Heart left ventricle (tissue), 13 donors: ENCODE measurements around the gene ACVR1.

ENCODE experiments used
- POLR2A ChIP-seq, 2 donors: fragments of 450-650 bp; IDR thresholded peaks; one replicate each; pipeline ENCODE4 v1.6.1; 2017; ENCODE audit warnings: antibody characterized with exemption in 2 of 2, mild to moderate bottlenecking in 2 of 2, moderate library complexity in 2 of 2
- TF ChIP-seq, protein P1 (sequence below), 12 donors: fragments of 200-600 bp; sonication (generic) in 4 of 12; IDR thresholded peaks; one replicate each; pipeline versions ENCODE4 v1.5.0 to v1.8.0; 2018 to 2022; ENCODE audit warnings: antibody characterized with exemption in 12 of 12, mild to moderate bottlenecking in 5 of 12
- donor health status: ischemic (EF 13 %, LVEDD 7.1; RV severe dilation, severe dysfunction).
- donor health status: DM: no; HTN: yes; CAD: no.
- donor health status: DM: no; HTN: no; CAD: no.
- donor health status: ischemic (EF 25% LVEDD 6.9; RV normal size, moderate dysfunction).
- donor health status: ischemic (EF 25% LVEDD 5.7; RV mildly dilated, moderate dysfunction).
- donor health status: ischemic (EF 35%, LVEDD 5.7; RV mildly dilated, moderate dysfunction).
- donor health status: nonischemic (EF 11% LVEDD 7.7; RV severe dilation, severe dysfunction).
- donor health status: DM: yes; HTN: yes; CAD: no.
- donor health status: PGD.
- donor health status: ischemic (EF 29% LVEDD 5.4; RV normal size, mild dysfunction).
- donor health status: nonischemic (EF 23%, LVEDD 6.1; RV moderate dilation, normal function).

DNA sequence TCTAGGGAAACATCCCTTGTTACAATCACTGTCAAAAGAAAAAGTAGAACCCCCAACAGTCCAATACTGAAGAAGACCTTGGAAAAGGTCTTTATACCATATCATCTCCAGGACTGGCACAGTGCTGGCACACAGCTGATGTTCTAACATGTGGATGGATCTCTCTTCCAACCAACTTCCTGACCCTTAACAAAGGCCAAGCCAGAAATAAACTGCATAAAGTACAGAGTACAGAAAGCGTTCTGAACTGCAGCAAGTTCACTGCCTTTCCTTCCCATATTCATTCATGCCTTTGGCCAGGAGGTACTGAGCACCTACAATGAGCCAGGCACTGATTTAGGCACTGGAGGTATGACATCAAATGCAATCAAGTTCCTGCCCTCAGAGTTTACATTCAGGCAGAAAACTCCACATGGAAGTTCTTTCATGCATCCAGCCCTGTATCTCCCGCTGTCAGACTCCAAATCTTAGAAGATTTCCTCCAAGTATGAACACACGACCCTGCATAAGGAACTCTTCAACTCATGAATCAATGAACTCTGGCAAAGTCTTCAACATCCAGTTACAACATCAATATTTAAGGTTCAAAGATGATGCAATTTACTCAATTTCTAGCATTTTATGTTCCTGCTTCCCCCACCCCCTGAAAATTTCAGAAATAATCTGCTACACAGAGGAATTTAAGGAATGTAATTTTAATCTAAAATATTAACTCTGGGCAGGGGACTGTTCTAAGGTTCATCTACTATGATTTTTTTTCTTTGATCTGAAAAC lies 33.8 kb downstream of the ACVR1 start:
- TF ChIP-seq POLR2A (IDR thresholded peaks at IDR 0.05): no peak
- TF ChIP-seq, protein P1, sequence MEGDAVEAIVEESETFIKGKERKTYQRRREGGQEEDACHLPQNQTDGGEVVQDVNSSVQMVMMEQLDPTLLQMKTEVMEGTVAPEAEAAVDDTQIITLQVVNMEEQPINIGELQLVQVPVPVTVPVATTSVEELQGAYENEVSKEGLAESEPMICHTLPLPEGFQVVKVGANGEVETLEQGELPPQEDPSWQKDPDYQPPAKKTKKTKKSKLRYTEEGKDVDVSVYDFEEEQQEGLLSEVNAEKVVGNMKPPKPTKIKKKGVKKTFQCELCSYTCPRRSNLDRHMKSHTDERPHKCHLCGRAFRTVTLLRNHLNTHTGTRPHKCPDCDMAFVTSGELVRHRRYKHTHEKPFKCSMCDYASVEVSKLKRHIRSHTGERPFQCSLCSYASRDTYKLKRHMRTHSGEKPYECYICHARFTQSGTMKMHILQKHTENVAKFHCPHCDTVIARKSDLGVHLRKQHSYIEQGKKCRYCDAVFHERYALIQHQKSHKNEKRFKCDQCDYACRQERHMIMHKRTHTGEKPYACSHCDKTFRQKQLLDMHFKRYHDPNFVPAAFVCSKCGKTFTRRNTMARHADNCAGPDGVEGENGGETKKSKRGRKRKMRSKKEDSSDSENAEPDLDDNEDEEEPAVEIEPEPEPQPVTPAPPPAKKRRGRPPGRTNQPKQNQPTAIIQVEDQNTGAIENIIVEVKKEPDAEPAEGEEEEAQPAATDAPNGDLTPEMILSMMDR (IDR thresholded peaks at IDR 0.05): no peak
